Measurements from ENCODE around the gene ADCK1. TPM values are rescaled to one million over a fixed set of nuclear protein-coding genes. Genes with fewer than 3 reads are reported as not detected.

The ADCK1 gene
- total RNA-seq, 1 experiment from 2014 or later: 12.2 TPM

GRCh38 chr14:77882098-77882497, 82.2 kb downstream of the ADCK1 start:
- no peak overlapping the region for H4K5ac ChIP-seq (ENCODE audit: insufficient read length, low read depth, low read length)
- H3K4me3 Mint-ChIP-seq: no peak overlapping the region
- H3K4me1 Mint-ChIP-seq: peaks cover 0 to 5% of the 10 kb centered on the region in 2 experiments; a peak in 2 of 4 replicates
- DNase-seq: no peak
- H2BK5ac ChIP-seq (ENCODE audit: insufficient read length, low read length): no peak overlapping the region
- H4K91ac ChIP-seq (ENCODE audit: insufficient read length, low read depth, low read length): no peak overlapping the region
- no peak overlapping the region for H2BK20ac ChIP-seq (ENCODE audit: low read depth, low read length, poor library complexity, severe bottlenecking)
- no peaks in the 10 kb centered on the region for H3K4me1 ChIP-seq (ENCODE audit: insufficient read depth, low read length)
- H3K27me3 ChIP-seq (ENCODE audit: insufficient read depth, low read length): no peaks in the 10 kb centered on the region
- no peaks in the 10 kb centered on the region for H3K9me3 Mint-ChIP-seq
- H3K27ac Mint-ChIP-seq: no peak overlapping the region
- H2AK5ac ChIP-seq (ENCODE audit: insufficient read length, low read length): no peak overlapping the region
- no peak overlapping the region for H3K18ac ChIP-seq (ENCODE audit: insufficient read length, low read depth, low read length)
- no CpG with 5 or more reads among the region's 5 CpGs for WGBS (ENCODE audit: extremely low coverage, insufficient read length, low lambda C conversion rate)
- no peak overlapping the region for H2AFZ ChIP-seq (ENCODE audit: low read length)
- no peak overlapping the region for H2BK15ac ChIP-seq (ENCODE audit: low read depth, low read length)
- H3K79me1 ChIP-seq (ENCODE audit: insufficient read depth, low read depth, low read length, poor library complexity, severe bottlenecking): no peaks in the 10 kb centered on the region
- no peak overlapping the region for H3K14ac ChIP-seq (ENCODE audit: insufficient read depth, low read length)
- H3K4ac ChIP-seq (ENCODE audit: low read depth, low read length): no peak overlapping the region
- no peaks in the 10 kb centered on the region for H3K36me3 Mint-ChIP-seq (ENCODE audit: insufficient read depth in 1 of 3, low read depth in 3 of 3)
- H3K79me2 ChIP-seq (ENCODE audit: insufficient read depth, low read length): no peaks in the 10 kb centered on the region
- H3K56ac ChIP-seq (ENCODE audit: insufficient read length, low read depth, low read length): no peak overlapping the region
- TF ChIP-seq, protein P1, sequence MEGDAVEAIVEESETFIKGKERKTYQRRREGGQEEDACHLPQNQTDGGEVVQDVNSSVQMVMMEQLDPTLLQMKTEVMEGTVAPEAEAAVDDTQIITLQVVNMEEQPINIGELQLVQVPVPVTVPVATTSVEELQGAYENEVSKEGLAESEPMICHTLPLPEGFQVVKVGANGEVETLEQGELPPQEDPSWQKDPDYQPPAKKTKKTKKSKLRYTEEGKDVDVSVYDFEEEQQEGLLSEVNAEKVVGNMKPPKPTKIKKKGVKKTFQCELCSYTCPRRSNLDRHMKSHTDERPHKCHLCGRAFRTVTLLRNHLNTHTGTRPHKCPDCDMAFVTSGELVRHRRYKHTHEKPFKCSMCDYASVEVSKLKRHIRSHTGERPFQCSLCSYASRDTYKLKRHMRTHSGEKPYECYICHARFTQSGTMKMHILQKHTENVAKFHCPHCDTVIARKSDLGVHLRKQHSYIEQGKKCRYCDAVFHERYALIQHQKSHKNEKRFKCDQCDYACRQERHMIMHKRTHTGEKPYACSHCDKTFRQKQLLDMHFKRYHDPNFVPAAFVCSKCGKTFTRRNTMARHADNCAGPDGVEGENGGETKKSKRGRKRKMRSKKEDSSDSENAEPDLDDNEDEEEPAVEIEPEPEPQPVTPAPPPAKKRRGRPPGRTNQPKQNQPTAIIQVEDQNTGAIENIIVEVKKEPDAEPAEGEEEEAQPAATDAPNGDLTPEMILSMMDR (conservative IDR thresholded peaks at IDR 0.05): no peak
- H4K20me1 ChIP-seq (ENCODE audit: control insufficient read depth, insufficient read depth, insufficient read length): no peaks in the 10 kb centered on the region
- H3K9ac ChIP-seq (ENCODE audit: extremely low read depth, insufficient read length, low read length): no peak overlapping the region
- H2BK12ac ChIP-seq (ENCODE audit: insufficient read length, low read depth, low read length): no peak overlapping the region
- no peak overlapping the region for H2BK120ac ChIP-seq (ENCODE audit: low read depth, low read length, poor library complexity, severe bottlenecking)
- H4K8ac ChIP-seq (replicated peaks; ENCODE audit: insufficient read length, low read depth, low read length): no peak overlapping the region
- no peak overlapping the region for H3T11ph ChIP-seq (ENCODE audit: low read length)
- H3K4me2 ChIP-seq (ENCODE audit: insufficient read depth, insufficient read length, low read length): no peak overlapping the region
- H3K23ac ChIP-seq (ENCODE audit: insufficient read length, low read depth, low read length): no peak overlapping the region
- no peaks in the 10 kb centered on the region for H3K9me3 ChIP-seq (ENCODE audit: control insufficient read depth, low read depth, low read length)
- no peaks in the 10 kb centered on the region; the same call in 1 of the 2 replicates for H3K27me3 Mint-ChIP-seq (ENCODE audit: low read depth)
- no peak overlapping the region for H3K27ac ChIP-seq (ENCODE audit: insufficient read length, low read depth, low read length)
- no peaks in the 10 kb centered on the region for H3K23me2 ChIP-seq (ENCODE audit: insufficient read length, low read depth, low read length, poor library complexity, severe bottlenecking)
